ENCODE data around the gene SEPTIN6.
A peak's percentile ranks its signal among the peaks of the same experiment; 100 is the strongest.
"Not testable (repeated sequence)": the region's sequence is repeated elsewhere in the genome, so short reads cannot be mapped to it uniquely, and the experiment has no call there.

The SEPTIN6 gene

GRCh38 chrX:119690921-119691716, 1.8 kb downstream of the SEPTIN6 start:
- peak; percentile 78 for DNase-seq (ENCODE audit: low spot score)

- DNase-seq (ENCODE audit: low spot score) = peak; percentile 52
Observed at GRCh38 chrX:119688911-119689321, 4.1 kb downstream of the SEPTIN6 start.

GRCh38 chrX:119687661-119688413, 5.1 kb downstream of the SEPTIN6 start:
- no peak for DNase-seq (ENCODE audit: low spot score)

GRCh38 chrX:119686087-119686691, 6.8 kb downstream of the SEPTIN6 start:
- no peak for DNase-seq (ENCODE audit: low spot score)

GRCh38 chrX:119685225-119686066, 7.5 kb downstream of the SEPTIN6 start:
- no peak for DNase-seq (ENCODE audit: low spot score)

GRCh38 chrX:119684916-119685224, 8.1 kb downstream of the SEPTIN6 start:
- DNase-seq (ENCODE audit: low spot score) = no peak

- not testable (repeated sequence) for DNase-seq (ENCODE audit: low spot score)
Observed at GRCh38 chrX:119684312-119684711, 8.7 kb downstream of the SEPTIN6 start.

GRCh38 chrX:119682019-119682989, 10.7 kb downstream of the SEPTIN6 start:
- peak; percentile 51 for DNase-seq (ENCODE audit: low spot score)

- no peak for DNase-seq (ENCODE audit: low spot score)
Observed at GRCh38 chrX:119677654-119677981, 15.3 kb downstream of the SEPTIN6 start.

- no peak for DNase-seq (ENCODE audit: low spot score)
Observed at GRCh38 chrX:119676949-119677653, 15.9 kb downstream of the SEPTIN6 start.

GRCh38 chrX:119673336-119673735, 19.6 kb downstream of the SEPTIN6 start:
- no peak for DNase-seq (ENCODE audit: low spot score)

GRCh38 chrX:119672426-119672825, 20.5 kb downstream of the SEPTIN6 start:
- no peak for DNase-seq (ENCODE audit: low spot score)

- DNase-seq (ENCODE audit: low spot score) = no peak
Observed at GRCh38 chrX:119669424-119670037, 23.4 kb downstream of the SEPTIN6 start.

- no peak for DNase-seq (ENCODE audit: low spot score)
Observed at GRCh38 chrX:119667111-119667878, 25.7 kb downstream of the SEPTIN6 start.

- DNase-seq (ENCODE audit: low spot score) = not testable (repeated sequence)
Observed at GRCh38 chrX:119664877-119665276, 28.1 kb downstream of the SEPTIN6 start.

- no peak for DNase-seq (ENCODE audit: low spot score)
Observed at GRCh38 chrX:119661486-119661885, 31.5 kb downstream of the SEPTIN6 start.

- no peak for DNase-seq (ENCODE audit: low spot score)
Observed at GRCh38 chrX:119659522-119659921, 33.4 kb downstream of the SEPTIN6 start.

GRCh38 chrX:119655125-119655524, 37.8 kb downstream of the SEPTIN6 start:
- peak; percentile 22 for DNase-seq (ENCODE audit: low spot score)

- no peak for DNase-seq (ENCODE audit: low spot score)
Observed at GRCh38 chrX:119654112-119654531, 38.8 kb downstream of the SEPTIN6 start.

Data from CD4-positive, alpha-beta T cell treated with Interleukin-15 for 4 hours (primary cell).